Hepatocyte (in vitro differentiated cells): ENCODE data around the gene YOD1. TPM values are rescaled to one million over a fixed set of nuclear protein-coding genes. Genes with fewer than 3 reads are reported as not detected.

ENCODE experiments used
- DNase-seq: peaks from one replicate; pipeline ENCODE4 v3.0.0-alpha.2; 2016; ENCODE audit warnings: low spot score
- H2AFZ ChIP-seq: fragments of 200-600 bp; sonication (generic); 2 replicates; pipeline ENCODE4 v1.6.0; 2016; ENCODE audit warnings: antibody characterized with exemption, mild to moderate bottlenecking
- H3K27ac ChIP-seq: fragments of 200-600 bp; sonication (generic); 2 replicates; pipeline ENCODE4 v1.5.1; 2016; ENCODE audit warnings: mild to moderate bottlenecking
- H3K27me3 ChIP-seq: fragments of 200-600 bp; sonication (generic); 2 replicates; pipeline ENCODE4 v1.6.1; 2016
- H3K36me3 ChIP-seq: fragments of 200-600 bp; sonication (generic); replicated peaks from 2 replicates; pipeline ENCODE4 v1.5.1; 2016; ENCODE audit warnings: low read depth; ENCODE audit not compliant: insufficient read depth
- H3K4me1 ChIP-seq: fragments of 200-600 bp; sonication (generic); 2 replicates; pipeline ENCODE4 v1.5.1; 2016; ENCODE audit warnings: mild to moderate bottlenecking, moderate library complexity; ENCODE audit not compliant: insufficient read depth
- H3K4me2 ChIP-seq: fragments of 200-600 bp; sonication (generic); 2 replicates; pipeline ENCODE4 v1.6.0; 2016
- H3K4me3 ChIP-seq: fragments of 200-600 bp; sonication (generic); 2 replicates; pipeline ENCODE4 v1.5.1; 2016; ENCODE audit warnings: mild to moderate bottlenecking
- H3K79me2 ChIP-seq: fragments of 200-600 bp; sonication (generic); 2 replicates; pipeline ENCODE4 v1.6.0; 2017; ENCODE audit warnings: mild to moderate bottlenecking
- H3K9me2 ChIP-seq: fragments of 200-600 bp; sonication (generic); replicated peaks from 2 replicates; pipeline ENCODE4 v1.6.0; 2017; ENCODE audit warnings: mild to moderate bottlenecking; ENCODE audit not compliant: insufficient read depth
- H3K9me3 ChIP-seq: fragments of 200-600 bp; sonication (generic); 2 replicates; pipeline ENCODE4 v1.5.1; 2016; ENCODE audit warnings: low read depth, mild to moderate bottlenecking
- H4K20me1 ChIP-seq: fragments of 200-600 bp; sonication (generic); 2 replicates; pipeline ENCODE4 v1.6.0; 2016; ENCODE audit warnings: mild to moderate bottlenecking; ENCODE audit not compliant: insufficient read depth, poor library complexity, severe bottlenecking
- EZH2 ChIP-seq: fragments of 200-600 bp; sonication (generic); IDR thresholded peaks from 2 replicates; pipeline ENCODE4 v1.6.1; 2016; ENCODE audit warnings: antibody characterized with exemption, mild to moderate bottlenecking, borderline replicate concordance
- EZH2phosphoT487 ChIP-seq: fragments of 200-600 bp; sonication (generic); IDR thresholded peaks from one replicate; pipeline ENCODE4 v1.6.1; 2018; ENCODE audit warnings: antibody characterized with exemption, mild to moderate bottlenecking, low read depth, moderate library complexity; ENCODE audit not compliant: unreplicated experiment, severe bottlenecking
- WGBS: methylation state at CpG from one replicate; pipeline ENCODE4 v1.1.6; 2016; ENCODE audit warnings: low lambda C conversion rate; ENCODE audit errors: missing lambda C conversion rate; 5-methylcytosine and 5-hydroxymethylcytosine counted together
- polyA plus RNA-seq: library from polyadenylated mRNA; unstranded; fragments of >200 nt; fragmentation: Nextera tagmentation; extraction: Ambion mirVana; gene quantifications from 2 replicates; pipeline ENCODE4 v1.2.1, GENCODE V29; 2016
- total RNA-seq: library from RNA; depleted of rRNA; stranded (reverse); fragments of >200 nt; gene quantifications from 2 replicates; pipeline ENCODE4 v1.2.3, GENCODE V29; 2014
- TF ChIP-seq, protein P1 (sequence below): fragments of 200-600 bp; sonication (generic); IDR thresholded peaks from 2 replicates; pipeline ENCODE4 v1.5.1; 2016; ENCODE audit warnings: antibody characterized with exemption, mild to moderate bottlenecking; ENCODE audit not compliant: poor library complexity

The YOD1 gene
- total and polyA plus RNA-seq, 2 experiments from 2014 or later = 4.5 to 25.7 TPM

DNA sequence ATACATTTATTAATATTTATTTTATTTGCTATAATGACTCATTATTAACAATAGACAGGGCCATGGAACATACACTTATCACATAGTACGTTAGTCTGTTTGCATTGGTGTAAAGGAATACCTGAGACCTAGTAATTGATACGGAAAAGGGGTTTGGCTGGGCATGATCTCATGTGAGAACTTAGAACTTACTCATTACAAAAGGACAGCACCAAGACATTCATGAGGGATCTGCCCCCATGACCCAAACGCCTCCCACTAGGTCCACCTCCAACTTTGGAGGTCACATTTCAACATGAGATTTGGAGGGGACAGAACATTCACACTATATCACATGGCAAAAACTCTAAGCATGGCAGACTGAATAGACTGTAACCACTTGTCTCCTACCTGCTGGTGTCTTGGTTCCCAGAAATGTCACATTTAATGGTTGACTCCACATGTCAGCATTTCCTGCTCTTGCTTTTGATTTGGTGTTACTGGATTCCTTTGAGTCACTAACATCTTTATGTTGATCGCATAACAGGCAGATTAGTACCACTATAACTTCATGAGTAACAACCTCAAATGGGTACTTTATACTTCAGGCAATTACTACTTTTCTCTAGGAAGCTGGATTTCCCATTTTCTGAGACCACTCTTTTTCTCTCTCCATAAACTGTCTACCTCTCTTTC is 15.0 kb downstream of the YOD1 start:
- DNase-seq = no peak
- Histone ChIP-seq H3K9me3 (no peaks in the 10 kb centered on the region), H2AFZ (no peak overlapping the region), H3K4me3 (no peak overlapping the region), H3K27ac (no peak overlapping the region), H3K4me2 (no peak overlapping the region), H3K9me2 (no peaks in the 10 kb centered on the region), H3K4me1 (peaks cover 23% of the 10 kb centered on the region), H3K27me3 (no peaks in the 10 kb centered on the region), H4K20me1 (no peaks in the 10 kb centered on the region), H3K79me2 (peaks cover 5% of the 10 kb centered on the region), H3K36me3 (no peaks in the 10 kb centered on the region)
- TF ChIP-seq EZH2phosphoT487 (no peak), EZH2 (no peak)
- TF ChIP-seq, protein P1, sequence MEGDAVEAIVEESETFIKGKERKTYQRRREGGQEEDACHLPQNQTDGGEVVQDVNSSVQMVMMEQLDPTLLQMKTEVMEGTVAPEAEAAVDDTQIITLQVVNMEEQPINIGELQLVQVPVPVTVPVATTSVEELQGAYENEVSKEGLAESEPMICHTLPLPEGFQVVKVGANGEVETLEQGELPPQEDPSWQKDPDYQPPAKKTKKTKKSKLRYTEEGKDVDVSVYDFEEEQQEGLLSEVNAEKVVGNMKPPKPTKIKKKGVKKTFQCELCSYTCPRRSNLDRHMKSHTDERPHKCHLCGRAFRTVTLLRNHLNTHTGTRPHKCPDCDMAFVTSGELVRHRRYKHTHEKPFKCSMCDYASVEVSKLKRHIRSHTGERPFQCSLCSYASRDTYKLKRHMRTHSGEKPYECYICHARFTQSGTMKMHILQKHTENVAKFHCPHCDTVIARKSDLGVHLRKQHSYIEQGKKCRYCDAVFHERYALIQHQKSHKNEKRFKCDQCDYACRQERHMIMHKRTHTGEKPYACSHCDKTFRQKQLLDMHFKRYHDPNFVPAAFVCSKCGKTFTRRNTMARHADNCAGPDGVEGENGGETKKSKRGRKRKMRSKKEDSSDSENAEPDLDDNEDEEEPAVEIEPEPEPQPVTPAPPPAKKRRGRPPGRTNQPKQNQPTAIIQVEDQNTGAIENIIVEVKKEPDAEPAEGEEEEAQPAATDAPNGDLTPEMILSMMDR = no peak
- 74% methylated on average over 4 of the region's 4 CpGs for WGBS

DNA sequence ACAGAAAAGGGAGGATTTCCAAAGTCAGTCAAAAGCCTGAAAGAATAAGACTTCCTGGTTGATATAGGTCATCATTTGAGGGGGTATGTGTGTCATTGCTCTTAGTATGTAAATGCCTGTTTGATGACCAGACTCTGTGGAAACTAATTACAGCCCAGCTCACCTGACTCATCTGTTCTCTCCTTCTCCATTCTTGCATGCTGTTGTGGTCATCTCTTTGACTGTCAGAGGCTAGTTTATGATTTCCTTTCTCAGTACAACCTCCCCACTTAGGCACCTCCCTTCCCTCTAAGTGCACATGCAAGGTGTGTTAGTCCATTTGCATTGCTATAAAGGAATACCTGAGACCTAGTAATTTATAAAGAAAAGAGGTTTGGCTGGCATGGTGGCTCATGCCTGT is 16.0 kb downstream of the YOD1 start:
- no peak overlapping the region for H3K4me2 ChIP-seq
- H2AFZ ChIP-seq = no peak overlapping the region
- DNase-seq = peak; percentile 43
- H3K4me1 ChIP-seq = peaks cover 16% of the 10 kb centered on the region
- H3K27me3 ChIP-seq = no peaks in the 10 kb centered on the region
- no peaks in the 10 kb centered on the region for H3K9me2 ChIP-seq
- H4K20me1 ChIP-seq = no peaks in the 10 kb centered on the region
- no peaks in the 10 kb centered on the region for H3K9me3 ChIP-seq
- peaks cover 6% of the 10 kb centered on the region for H3K79me2 ChIP-seq
- H3K36me3 ChIP-seq = no peaks in the 10 kb centered on the region
- no peak for TF ChIP-seq EZH2phosphoT487
- TF ChIP-seq, protein P1 = no peak
- TF ChIP-seq EZH2 = no peak
- H3K27ac ChIP-seq = peak overlapping the region; percentile 65
- no peak overlapping the region for H3K4me3 ChIP-seq

DNA sequence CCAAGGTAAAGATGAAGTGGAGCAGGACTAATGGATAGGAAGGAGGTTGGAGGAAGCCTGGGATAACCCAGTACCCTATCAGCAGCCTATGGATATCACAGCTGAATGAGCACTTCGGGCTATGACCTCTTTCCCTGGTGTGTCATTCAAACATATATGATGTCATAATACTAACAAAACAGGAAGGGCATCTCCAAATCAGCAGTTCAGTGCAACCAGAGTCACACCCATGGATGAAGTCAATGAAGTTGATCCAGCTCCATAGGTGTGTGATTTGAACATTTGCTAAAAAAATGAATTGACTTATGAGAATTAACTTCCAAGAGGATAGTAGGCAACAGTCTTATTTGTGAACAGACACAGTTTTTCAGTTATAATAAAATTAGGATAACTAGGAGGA is 16.8 kb downstream of the YOD1 start:
- no peak overlapping the region for H3K4me2 ChIP-seq
- DNase-seq = no peak
- H4K20me1 ChIP-seq = no peaks in the 10 kb centered on the region
- H3K4me3 ChIP-seq = no peak overlapping the region
- no peaks in the 10 kb centered on the region for H3K9me3 ChIP-seq
- no peaks in the 10 kb centered on the region for H3K9me2 ChIP-seq
- WGBS = 89% methylated on average over 1 of the region's 1 CpG
- H3K4me1 ChIP-seq = peaks cover 15% of the 10 kb centered on the region
- H2AFZ ChIP-seq = no peak overlapping the region
- peaks cover 13% of the 10 kb centered on the region for H3K79me2 ChIP-seq
- no peaks in the 10 kb centered on the region for H3K36me3 ChIP-seq
- peak overlapping the region; percentile 89 for H3K27ac ChIP-seq
- H3K27me3 ChIP-seq = no peaks in the 10 kb centered on the region
- TF ChIP-seq, protein P1 = no peak
- TF ChIP-seq EZH2 (no peak), EZH2phosphoT487 (no peak)

DNA sequence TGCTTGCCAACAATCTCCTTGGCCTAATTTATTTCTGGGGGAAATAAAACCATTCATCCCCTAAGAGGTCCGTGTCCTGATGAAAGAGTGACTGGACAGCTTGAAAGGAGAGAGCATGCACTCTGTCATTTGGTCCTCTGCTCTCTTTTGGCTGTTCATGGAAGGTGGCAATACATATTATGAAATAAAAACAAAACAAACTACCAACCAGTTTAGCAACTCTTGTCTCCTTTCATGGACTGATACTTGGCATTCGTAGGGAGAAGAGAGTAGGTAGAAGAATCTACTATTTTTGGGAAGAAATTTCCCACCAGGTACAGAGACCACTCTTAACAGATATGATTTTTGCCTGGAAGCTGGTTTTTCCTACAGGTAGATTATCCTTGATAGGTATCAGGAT is 17.7 kb downstream of the YOD1 start:
- 73% methylated on average over 2 of the region's 2 CpGs for WGBS
- H4K20me1 ChIP-seq = no peaks in the 10 kb centered on the region
- peak overlapping the region; percentile 89 for H3K27ac ChIP-seq
- H3K4me1 ChIP-seq = peaks cover 20% of the 10 kb centered on the region
- no peak overlapping the region for H2AFZ ChIP-seq
- H3K36me3 ChIP-seq = no peaks in the 10 kb centered on the region
- H3K79me2 ChIP-seq = peaks cover 20% of the 10 kb centered on the region
- H3K9me2 ChIP-seq = no peaks in the 10 kb centered on the region
- H3K4me3 ChIP-seq = no peak overlapping the region
- H3K27me3 ChIP-seq = no peaks in the 10 kb centered on the region
- H3K9me3 ChIP-seq = no peaks in the 10 kb centered on the region
- no peak for DNase-seq
- H3K4me2 ChIP-seq = peak overlapping the region; percentile 51
- TF ChIP-seq EZH2phosphoT487 (no peak), EZH2 (no peak)
- TF ChIP-seq, protein P1 = no peak
